Measurements from ENCODE around the gene IER5L. TPM values are rescaled to one million over a fixed set of nuclear protein-coding genes. Genes with fewer than 3 reads are reported as not detected.

Gene IER5L
- total and polyA plus RNA-seq, 2 of the 8 experiments (the other 6 are each of a cell fraction or from before 2014, with no cell fraction given), result 0.65 to 1.0 TPM

DNA sequence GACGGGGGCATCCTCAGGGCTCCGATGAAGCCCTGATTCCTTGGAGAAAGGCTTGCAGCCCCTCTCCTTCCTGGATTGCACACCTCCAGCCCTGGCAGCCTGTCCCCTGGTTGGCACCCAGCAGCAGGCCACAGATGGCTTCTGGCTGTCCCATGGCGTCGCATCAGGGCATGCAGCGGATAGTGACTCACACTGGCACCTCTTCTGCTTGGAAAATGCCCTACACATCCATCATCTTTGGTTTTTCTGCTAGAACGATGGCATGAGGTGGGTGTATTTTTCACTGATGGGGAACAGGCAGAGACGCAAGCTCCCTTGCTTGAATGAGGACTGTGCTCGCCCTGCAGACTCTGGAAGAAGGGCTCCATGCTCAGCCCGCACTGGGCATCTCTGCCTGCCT lies 23.2 kb upstream of the IER5L start:
- no peak overlapping the region; the same call in 1 of the 2 replicates for H2BK12ac ChIP-seq (ENCODE audit: low read depth, low read length)
- no peak overlapping the region for H3K18ac ChIP-seq (ENCODE audit: extremely low read depth, low read length)
- no peaks in the 10 kb centered on the region for H3K79me2 ChIP-seq (ENCODE audit: control insufficient read depth in 1 of 2, insufficient read depth in 2 of 2, low read length in 2 of 2)
- ChIA-PET CTCF (ENCODE audit: partially characterized antibody) (interaction anchor here (1.6 kb wide), 2 partner anchors 11 to 59 kb away, joined by 4 to 7 read pairs; no protein-coding TSS in a partner anchor), POLR2A (ENCODE audit: partially characterized antibody) (interaction anchor here (1.9 kb wide), 1 partner anchor 23 kb away, joined by 7 read pairs; the partner anchor contains the start of gene IER5L)
- TF ChIP-seq PHF8 (conservative IDR thresholded peaks at IDR 0.05; ENCODE audit: low read depth, low read length) (no peak), BCL11A (IDR thresholded peaks at IDR 0.05; ENCODE audit: low read depth in 2 of 2, low read length in 2 of 2) (no peak), CTBP2 (IDR thresholded peaks at IDR 0.05; ENCODE audit: borderline replicate concordance, insufficient read depth, insufficient read length, low read length) (no peak), EP300 (IDR thresholded peaks at IDR 0.05; ENCODE audit: borderline replicate concordance in 1 of 2, low read depth in 2 of 2, low read length in 2 of 2) (no peak), KDM5A (IDR thresholded peaks at IDR 0.05; ENCODE audit: low read length) (no peak), EZH2 (IDR thresholded peaks at IDR 0.05; ENCODE audit: low read depth, low read length, severe bottlenecking) (no peak), SIRT6 (IDR thresholded peaks at IDR 0.05; ENCODE audit: low read length) (no peak), YY1 (IDR thresholded peaks at IDR 0.05; ENCODE audit: low read depth, low read length) (no peak), SP4 (IDR thresholded peaks at IDR 0.05; ENCODE audit: low read length) (no peak), GABPA (IDR thresholded peaks at IDR 0.05; ENCODE audit: borderline replicate concordance, insufficient read depth, low read length) (no peak), BRCA1 (IDR thresholded peaks at IDR 0.05; ENCODE audit: low read depth, low read length) (no peak)
- TF ChIP-seq, protein P1, sequence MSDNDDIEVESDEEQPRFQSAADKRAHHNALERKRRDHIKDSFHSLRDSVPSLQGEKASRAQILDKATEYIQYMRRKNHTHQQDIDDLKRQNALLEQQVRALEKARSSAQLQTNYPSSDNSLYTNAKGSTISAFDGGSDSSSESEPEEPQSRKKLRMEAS (IDR thresholded peaks at IDR 0.05), result no peak
- no peak overlapping the region for H3K4me3 ChIP-seq (ENCODE audit: extremely low read depth in 1 of 4, insufficient read depth in 2 of 4, low read depth in 3 of 4, low read length in 4 of 4)
- H2AFZ ChIP-seq (ENCODE audit: low read length), result no peak overlapping the region
- no peak overlapping the region for H3K4ac ChIP-seq (replicated peaks; ENCODE audit: insufficient read length, low read depth, low read length)
- H4K91ac ChIP-seq (replicated peaks; ENCODE audit: insufficient read length, low read length), result no peak overlapping the region
- no peak overlapping the region for H3K27ac ChIP-seq (ENCODE audit: low read depth, low read length)
- H3K36me3 ChIP-seq (ENCODE audit: control insufficient read depth in 2 of 4, insufficient read depth in 4 of 4, low read length in 3 of 4), result no peaks in the 10 kb centered on the region
- H2AK5ac ChIP-seq (ENCODE audit: low read depth, low read length), result no peak overlapping the region
- no peaks in the 10 kb centered on the region; the same call in 1 of the 2 replicates for H3K23me2 ChIP-seq (ENCODE audit: low read depth, low read length)
- peaks cover 0 to 12% (median 9%) of the 10 kb centered on the region in 4 experiments; a peak in 4 of 7 replicates for H3K27me3 ChIP-seq (replicated peaks in 1 of 4; ENCODE audit: control insufficient read depth in 3 of 4, extremely low read depth in 1 of 4, insufficient read depth in 3 of 4, low read length in 3 of 4)
- H3K14ac ChIP-seq (ENCODE audit: insufficient read length), result no peak overlapping the region
- no peaks in the 10 kb centered on the region for H4K20me1 ChIP-seq (replicated peaks in 1 of 2; ENCODE audit: control insufficient read depth in 1 of 2, insufficient read depth in 2 of 2, low read length in 2 of 2)
- H3K56ac ChIP-seq (replicated peaks; ENCODE audit: insufficient read length, low read depth, low read length), result no peak overlapping the region
- H3K4me1 ChIP-seq (replicated peaks in 1 of 4; ENCODE audit: control insufficient read depth in 3 of 4, insufficient read depth in 4 of 4, low read length in 3 of 4), result peaks cover 0 to 4% (median 2%) of the 10 kb centered on the region in 4 experiments; a peak in 4 of 7 replicates
- no peak overlapping the region for H3K9ac ChIP-seq (replicated peaks in 1 of 4; ENCODE audit: extremely low read depth in 1 of 4, low read depth in 3 of 4, low read length in 3 of 4)
- H4K8ac ChIP-seq (ENCODE audit: extremely low read depth, insufficient read depth, low read length), result no peak overlapping the region
- no peaks in the 10 kb centered on the region for H3K9me3 ChIP-seq (ENCODE audit: insufficient read depth in 2 of 2, low read depth in 1 of 2, low read length in 1 of 2)
- H3K23ac ChIP-seq (ENCODE audit: insufficient read length), result no peak overlapping the region
- no peak for FAIRE-seq
- no peak overlapping the region for H4K5ac ChIP-seq (ENCODE audit: insufficient read length, low read depth, low read length)
- 95% methylated on average over 8 of the region's 9 CpGs; no CpG with 5 or more reads in 1 of the 2 experiments for WGBS, 2 experiments (ENCODE audit: extremely low coverage in 1 of 2, insufficient coverage in 1 of 2, insufficient read length in 1 of 2, insufficient replicate concordance in 2 of 2, low coverage in 1 of 2, low lambda C conversion rate in 2 of 2, missing lambda C conversion rate in 1 of 2)
- H3K4me2 ChIP-seq (ENCODE audit: insufficient read depth in 1 of 2, low read depth in 2 of 2, low read length in 2 of 2), result no peak overlapping the region
- H2BK5ac ChIP-seq (ENCODE audit: low read depth, low read length), result no peak overlapping the region
- no peak overlapping the region for H2BK20ac ChIP-seq (ENCODE audit: low read length)
- no peaks in the 10 kb centered on the region for H3K79me1 ChIP-seq (ENCODE audit: low read depth, low read length)
- no peak overlapping the region for H2BK15ac ChIP-seq (ENCODE audit: low read length)
- H2BK120ac ChIP-seq (replicated peaks; ENCODE audit: low read depth, low read length), result no peak overlapping the region
- DNase-seq (ENCODE audit: low read depth in 1 of 2, low spot score in 2 of 2), result no peak
